Smooth muscle cell of the brain vasculature (primary cell): ENCODE measurements around the gene RBM44.
"Not testable (repeated sequence)": the region's sequence is repeated elsewhere in the genome, so short reads cannot be mapped to it uniquely, and the experiment has no call there.

ENCODE experiments used
- DNase-seq: peaks from one replicate; pipeline ENCODE4 v3.0.0-alpha.2; 2012; ENCODE audit warnings: low read depth, low spot score

RBM44 gene, protein sequence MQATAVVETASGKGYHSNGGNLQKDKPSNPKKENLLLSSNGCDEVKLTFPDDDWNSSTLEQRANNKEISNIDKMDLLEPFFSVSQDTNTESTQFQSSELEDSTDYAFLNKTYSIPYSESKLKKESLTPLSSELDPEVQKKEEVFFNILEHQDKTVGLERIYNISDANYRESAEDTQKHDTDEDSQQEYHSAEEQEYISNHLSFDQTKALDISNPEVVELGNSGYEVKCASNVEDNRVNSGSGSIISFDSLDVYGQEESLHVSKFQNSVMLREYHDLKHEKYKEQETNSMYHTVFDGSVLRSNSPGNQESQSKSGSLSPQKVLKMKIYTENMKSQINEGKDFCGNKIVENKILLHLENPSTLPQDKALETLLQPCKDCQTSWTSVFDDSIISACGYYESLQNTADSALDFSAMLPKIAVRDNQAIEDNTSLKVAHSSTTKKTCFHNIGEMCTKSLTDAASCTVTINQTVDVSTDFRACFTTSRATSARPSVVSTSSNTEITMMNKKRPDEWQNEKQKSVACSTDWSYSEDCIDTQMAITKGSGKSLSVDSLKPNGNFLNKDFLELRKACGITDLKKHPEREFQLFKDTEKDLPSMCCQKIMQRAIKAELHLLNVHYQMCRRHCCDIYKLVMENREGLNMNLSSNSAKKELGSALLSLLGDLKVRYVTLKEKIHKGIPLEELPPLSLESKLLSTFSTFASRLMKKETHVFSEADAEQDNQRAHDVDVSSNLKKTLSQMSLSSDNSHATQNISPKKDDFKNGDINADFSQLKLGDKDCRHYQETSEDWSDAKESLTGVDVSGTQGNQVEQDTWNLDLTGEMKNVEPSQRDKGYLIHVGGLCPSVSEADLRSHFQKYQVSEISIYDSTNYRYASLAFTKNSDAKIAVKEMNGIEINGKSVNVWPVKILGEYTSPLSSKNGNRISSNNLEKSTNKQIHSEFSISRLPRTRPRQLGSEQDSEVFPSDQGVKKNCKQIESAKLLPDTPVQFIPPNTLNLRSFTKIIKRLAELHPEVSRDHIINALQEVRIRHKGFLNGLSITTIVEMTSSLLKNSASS

DNA sequence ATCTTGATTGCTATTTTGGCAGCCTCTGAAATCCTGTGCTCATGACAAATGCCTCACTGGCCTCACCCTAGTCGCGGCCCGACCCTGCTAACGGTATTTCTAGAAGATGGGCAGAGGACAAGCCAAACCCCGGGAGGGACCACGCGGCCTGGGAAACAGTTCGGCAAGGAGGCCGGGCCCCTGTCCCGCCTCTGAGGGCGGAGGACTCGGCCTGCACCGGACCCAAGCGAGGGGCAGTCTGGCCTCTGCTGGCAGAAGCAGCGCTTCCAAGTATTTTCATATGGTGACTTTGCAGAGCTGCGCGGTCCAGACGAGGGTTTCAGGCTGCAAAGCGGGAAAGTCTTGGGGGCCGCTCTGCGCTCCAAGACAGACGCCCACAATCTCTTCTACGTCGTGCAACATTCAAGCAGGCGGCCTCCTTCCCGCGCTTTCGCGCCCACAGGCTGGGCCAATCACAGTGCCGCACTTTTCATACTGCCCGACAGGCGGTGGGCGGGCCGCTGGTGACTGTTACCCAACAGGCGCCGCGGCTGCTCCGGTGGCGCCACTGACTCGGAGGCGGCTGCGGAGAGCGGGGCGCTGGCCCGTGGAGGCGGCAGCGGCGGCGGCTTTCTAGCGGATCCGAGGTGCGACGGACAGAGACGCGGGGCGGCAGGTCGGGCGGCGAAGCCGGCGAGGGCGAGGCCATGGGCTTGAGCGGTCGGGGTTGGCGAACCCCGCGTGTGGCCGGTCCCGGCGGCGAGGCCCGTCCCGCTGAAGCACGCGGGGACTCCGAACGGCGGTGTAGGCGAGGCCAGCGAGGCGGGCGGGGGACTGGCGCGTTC, at the start of gene RBM44:
Gene RBM44 (plus strand): TSS at position 544 of the 824 bp plus-strand sequence. CDS start 14,831 bp downstream, outside the sequence.
- DNase-seq, result no peak

DNA sequence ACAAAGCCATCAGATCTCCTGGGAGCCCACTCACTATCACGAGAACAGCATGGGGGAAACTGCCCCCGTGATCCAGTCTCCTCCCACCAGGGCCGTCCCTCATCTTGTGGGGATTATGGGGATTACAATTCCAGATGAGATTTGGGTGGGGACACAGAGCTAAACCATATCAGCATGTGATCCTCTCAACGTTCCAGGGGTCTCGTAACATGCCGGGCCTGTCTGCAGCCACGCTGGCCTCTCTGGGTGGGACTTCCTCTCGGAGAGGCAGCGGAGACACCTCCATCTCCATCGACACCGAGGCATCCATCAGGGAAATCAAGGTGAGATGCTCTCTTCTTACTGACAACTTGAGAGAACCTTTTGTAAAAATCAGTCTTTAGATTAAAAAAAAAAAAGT, 49.6 kb upstream of the RBM44 start:
- no peak for DNase-seq

DNA sequence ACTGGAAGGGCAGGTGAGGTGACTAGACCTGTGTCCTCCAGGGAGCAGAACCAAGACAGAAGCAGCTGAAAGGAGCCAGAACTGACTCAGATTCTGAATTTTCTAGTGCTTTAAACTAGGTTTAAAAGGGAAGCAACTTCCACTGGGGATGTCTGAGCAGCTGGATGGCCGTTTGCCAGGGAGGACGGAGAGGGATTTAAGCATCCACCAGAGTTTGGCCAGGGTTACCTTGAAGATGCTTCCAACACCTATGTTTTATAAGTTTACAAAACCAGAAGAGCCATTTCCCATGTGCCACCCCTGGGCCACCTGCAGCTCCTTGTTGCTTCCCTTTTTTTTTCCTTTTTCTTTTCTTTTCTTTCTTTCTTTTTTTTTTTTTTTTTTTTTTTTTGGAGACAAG, 48.6 kb upstream of the RBM44 start:
- DNase-seq, result no peak

DNA sequence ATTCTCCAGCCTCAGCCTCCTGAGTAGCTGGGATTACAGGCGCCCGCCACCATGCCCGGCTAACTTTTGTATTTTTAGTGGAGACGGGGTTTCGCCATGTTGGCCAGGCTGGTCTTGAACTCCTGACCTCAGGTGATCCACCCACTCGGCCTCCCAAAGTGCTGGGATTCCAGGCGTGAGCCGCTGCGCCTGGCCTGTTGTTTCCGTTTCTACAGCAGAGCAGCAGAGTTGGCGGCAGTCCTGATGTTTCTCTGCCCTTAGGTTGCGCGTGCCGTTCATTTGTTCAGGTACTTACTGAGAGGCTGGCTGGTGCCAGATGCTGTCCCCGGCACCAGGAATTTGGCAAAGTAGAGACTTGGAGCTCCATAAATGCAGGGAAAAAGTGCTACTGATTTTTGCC, 48.1 kb upstream of the RBM44 start:
- not testable (repeated sequence) for DNase-seq

DNA sequence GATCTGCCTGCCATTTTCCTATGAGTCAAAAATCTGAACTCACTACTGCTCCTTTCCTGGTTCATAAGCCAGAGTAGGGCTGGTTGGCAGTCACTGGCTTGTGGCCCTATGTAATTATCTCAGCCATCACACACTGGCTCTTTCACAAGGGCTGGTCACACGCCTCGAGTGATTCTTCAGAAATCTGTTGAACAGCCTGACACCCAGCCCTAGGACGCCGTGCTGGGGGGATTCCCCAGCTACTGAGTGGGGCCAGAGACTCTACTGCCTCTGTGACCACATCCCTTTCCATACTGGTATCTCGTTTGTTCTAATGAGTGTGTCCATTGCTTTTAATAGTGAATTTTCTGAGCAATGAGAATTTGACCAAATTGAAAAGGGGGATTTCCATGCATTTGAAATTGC, 45.8 kb upstream of the RBM44 start:
- DNase-seq, result no peak

DNA sequence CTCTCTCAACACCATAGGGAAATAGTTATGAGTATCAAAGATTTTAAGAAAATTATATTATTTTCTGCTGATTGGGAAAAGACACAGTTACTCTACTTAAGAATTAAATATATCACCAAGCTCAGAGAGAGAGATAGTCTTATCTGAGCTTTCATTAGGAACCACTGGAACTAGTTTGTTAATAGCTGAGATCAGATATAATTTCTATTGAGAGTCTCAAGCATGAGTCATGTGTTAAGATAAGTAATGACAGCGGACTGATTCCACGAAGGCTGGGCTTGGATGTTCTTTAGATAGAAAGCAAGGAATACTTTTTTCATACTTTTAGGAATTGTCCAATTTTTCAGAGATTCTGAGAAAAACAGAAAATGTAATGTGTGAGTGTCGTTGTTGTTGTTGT, 44.4 kb upstream of the RBM44 start:
- no peak for DNase-seq

DNA sequence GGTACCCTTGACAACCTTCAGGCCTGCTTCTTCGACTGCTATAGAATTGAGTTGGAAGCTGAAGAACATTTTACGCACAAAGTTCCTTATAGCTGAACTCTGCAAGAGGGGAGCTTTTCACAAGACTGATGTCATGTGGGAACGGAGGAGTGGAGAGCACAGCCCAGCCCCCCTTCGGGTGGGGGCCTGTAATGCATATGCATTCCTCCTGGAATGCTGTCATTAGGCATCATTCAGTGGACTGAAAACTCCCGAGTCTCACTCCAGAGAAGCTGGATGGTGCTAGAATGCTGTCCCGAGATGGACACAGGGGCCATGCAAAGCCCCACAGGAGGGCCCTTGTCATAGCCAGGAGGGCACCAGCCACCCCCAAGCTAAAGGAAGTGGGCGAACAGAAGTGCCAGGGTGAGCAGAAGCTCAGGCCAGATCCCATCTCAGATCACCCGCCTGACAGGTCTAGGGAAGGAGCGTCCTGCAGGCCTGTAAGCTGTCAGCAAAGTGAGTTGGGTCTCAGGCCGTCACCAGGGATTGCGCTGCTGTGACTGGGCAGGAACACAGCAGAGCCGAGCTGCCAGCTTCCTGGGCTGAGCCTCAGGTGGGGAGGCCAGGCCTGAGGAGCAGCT, 43.8 kb upstream of the RBM44 start:
- DNase-seq, result no peak

DNA sequence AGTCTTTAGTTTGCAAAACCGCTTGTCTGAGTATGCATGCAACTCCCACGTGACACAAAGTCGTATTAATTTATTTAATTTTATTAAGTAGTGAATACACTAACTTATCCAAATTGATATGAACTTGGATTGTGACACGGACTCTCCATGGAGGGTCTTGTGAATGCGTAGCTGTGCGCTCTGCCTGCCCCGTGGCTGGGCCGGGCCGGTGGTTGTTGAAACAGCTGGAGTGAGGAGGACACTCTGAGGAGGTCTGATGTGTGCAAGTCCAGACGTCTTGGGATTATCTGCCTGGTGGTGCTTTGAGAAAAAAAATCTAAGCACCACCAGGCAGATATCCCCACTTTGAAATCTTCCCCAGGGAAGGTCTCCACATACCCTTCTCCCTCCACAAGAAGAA, 41.0 kb upstream of the RBM44 start:
- no peak for DNase-seq

DNA sequence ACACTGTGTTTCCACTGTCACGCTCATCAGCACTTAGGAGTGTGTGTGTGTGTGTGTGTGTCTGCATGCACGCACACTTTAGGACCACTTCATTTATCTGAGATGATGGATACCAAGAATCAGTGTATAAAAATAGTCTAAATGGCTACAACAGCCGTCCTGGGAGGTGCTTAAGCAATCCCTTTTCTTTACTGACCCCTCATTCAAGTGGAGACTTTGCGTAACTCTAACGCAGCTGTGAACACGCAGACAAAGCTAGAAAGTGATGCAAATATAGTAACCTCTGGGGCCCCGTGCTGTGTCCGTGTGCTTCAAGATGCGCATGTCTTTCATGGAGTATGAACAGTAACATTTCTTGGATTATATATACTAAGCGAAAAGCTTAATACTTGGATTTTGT, 40.4 kb upstream of the RBM44 start:
- DNase-seq, result no peak

DNA sequence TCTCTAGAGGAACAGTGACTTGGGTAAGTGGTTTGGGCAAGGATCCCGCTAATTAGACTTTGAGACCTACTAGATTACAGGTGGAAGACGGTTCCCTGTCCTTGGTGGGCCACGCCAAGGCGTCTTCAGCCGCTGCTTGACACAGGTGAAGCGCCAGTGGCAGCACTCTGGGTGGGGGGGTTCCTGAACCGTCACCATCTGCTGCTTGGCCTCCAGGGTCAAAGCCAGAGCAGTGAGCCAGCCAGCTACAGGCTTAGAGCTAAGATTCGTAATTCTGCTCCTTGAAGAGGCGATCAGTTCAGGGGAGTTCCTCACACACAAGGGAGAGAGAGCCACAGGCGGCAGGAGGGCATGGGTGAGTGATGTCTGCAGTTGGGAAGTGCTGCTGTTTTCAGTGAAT, 39.4 kb upstream of the RBM44 start:
- DNase-seq, result no peak

DNA sequence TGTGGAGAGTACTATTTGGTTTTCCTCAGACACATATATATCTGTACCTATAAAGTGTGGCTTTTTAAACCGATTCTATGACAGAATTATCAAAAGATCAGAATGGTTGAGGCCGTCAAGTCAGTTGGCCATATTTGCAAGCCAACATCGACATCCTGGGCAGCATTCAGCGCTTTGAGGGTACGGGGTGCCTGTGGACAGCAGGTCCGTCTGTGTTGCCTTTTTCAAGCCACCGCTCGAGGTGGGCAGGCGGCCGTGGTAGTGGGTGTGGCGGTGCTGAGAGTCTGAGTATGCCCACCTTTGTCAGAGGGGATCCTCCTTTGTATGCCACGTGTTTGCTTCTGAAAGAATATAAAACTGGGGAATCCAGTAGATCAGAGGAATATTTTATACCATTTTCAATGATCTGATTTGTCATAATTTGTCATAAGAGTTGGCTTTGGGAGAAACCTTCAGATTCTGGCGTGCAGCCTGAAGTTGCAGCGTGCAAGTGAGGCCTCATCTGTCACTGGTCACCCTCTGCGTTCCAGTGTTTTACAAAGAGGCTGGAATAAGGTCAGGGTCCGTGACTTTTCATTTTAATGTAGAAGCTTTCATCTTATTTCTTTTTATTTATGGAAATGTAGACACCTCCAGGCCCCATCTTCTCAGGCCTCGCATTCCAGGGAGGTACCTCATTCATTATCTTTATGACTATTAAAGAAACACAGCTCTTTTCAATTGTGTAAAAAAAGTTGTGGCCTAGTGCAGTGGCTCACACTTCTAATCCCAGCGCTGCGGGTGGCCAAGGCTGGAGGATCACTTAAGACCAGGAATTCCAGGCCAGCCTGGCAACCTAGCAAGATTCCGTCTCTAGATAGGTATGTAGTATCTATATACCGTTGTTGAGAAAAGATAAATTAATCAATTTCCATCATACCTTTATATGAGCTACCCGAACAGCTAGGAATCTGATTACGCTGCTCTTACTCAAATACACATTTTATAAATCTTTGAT, 37.8 kb upstream of the RBM44 start:
- DNase-seq, result no peak

DNA sequence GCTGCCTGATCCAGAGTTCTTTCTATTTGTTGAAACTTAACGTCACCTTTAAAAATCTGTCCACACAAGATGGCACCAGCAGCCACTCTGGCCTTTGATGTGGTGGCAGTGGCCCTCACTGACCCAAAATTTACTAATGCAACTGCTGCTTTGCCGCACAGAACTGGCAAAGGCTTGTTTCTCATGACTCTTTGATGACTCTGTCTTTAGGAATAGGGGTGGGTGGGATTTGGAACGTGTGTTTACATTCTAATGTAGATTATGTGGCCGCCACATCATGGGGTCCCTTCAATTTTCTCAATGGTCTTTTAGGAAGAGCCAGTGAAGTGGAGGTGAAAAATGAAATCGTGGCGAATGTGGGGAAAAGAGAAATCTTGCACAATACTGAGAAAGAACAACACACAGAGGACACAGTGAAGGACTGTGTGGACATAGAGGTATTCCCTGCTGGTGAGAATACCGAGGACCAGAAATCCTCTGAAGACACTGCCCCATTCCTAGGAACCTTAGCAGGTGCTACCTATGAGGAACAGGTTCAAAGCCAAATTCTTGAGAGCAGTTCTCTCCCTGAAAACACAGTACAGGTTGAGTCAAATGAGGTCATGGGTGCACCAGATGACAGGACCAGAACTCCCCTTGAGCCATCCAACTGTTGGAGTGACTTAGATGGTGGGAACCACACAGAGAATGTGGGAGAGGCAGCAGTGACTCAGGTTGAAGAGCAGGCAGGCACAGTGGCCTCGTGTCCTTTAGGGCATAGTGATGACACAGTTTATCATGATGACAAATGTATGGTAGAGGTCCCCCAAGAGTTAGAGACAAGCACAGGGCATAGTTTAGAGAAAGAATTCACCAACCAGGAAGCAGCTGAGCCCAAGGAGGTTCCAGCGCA, 36.0 kb upstream of the RBM44 start:
- DNase-seq, result not testable (repeated sequence)

DNA sequence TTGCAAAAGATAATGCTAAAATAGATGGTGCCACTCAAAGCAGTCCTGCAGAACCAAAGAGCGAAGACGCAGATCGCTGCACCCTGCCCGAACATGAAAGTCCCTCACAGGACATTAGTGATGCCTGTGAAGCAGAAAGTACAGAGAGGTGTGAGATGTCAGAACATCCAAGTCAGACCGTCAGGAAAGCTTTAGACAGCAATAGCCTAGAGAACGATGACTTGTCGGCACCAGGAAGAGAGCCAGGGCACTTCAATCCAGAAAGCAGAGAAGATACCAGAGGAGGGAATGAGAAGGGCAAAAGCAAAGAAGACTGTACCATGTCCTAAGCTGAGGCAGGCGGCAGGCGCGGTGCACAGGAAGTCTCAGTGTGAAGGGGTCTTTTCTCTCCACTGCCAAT, 34.8 kb upstream of the RBM44 start:
- DNase-seq, result no peak

DNA sequence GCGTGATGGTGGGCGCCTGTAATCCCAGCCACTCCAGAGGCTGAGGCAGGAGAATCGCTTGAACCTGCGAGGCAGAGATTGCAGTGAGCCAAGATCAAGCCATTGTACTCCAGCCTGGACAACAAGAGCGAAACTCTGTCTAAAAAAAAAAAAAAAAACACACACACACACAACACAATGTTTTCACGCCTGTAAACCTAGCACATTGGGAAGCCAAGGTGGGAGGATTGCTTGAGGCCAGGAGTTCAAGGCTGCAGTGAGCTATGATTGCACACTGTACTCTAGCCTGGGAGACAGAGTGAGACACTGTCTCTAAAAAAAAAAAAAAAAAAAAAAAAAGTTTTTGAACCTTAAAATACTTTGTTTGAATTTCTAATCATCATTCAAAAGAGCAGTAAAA, 33.5 kb upstream of the RBM44 start:
- not testable (repeated sequence) for DNase-seq

DNA sequence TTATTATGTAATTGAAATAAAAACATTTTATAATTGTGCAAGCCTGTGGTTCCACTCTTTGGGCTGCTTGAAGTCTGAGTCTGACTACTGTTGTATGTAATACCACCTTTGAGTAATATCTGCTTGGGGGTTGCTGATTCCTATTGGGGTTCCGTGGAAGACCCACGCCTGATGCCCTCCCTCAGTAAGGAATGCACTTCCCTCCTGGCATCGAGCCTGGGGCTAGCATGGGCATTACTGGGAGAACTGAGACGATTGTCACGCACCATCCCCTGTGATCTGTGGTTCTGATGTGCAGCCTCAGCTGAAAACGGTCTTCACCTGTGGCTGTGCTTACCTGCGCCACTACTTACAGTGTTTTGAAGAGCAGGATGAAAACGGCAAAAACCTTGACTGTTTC, 32.7 kb upstream of the RBM44 start:
- no peak for DNase-seq

DNA sequence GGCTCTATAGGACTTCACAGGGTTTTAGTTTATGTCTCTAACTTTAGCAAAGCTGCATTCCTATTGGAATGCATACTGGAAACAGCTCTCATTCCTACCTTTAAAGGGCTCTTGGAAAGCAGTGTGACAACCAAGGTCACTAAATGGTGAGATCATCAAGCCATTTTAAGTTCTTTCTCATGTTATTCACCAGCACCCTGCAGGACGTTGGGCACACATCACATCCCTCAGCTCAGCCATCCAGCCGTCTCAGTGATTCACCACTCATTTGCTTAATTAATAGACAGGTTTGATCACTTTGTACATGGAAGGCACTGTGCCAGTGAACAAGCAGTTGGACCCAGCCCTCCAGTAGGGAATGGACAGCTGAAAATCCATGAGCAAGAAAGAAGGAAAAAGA, 32.2 kb upstream of the RBM44 start:
- DNase-seq, result no peak

DNA sequence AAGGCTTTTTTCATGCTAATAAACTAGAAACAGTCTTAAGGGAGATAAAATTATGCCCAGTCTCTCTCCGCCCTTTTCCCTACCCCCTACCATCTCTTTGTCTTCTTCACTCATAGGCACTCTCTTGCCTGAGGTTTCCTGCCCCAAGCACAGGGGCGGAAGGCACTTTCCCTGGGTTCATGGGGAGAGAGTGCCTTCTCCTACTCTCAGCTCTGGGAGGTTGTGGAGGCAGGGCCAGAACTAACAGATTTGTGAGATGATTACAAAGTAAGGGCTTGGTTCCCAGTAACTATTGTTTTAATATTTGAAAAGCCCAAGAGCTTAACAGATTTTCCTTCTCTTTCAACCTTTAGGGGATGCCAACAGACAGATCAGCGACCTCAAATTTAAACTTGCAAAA, 26.1 kb upstream of the RBM44 start:
- no peak for DNase-seq

DNA sequence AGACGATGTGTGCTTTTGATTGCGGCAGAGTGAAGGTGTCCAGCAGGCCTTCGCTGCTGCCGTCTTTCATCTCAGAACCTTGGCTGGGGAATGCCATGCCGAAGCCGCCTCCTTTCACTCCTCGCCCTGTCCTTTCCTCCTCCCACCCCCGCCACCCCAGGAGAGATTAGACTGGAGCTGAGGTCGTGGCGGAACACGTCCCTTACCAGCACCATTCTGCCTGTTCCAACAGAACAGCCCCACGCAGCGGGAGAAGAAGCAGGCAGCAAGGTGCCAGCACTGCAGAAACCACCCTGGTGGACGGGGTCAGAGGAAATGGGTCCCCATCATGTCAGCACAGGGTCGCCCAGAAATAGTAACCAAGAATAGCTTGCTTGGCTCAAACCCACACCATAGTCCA, 24.8 kb upstream of the RBM44 start:
- DNase-seq, result no peak
